ENCODE measurements around the gene ODC1.

The ODC1 gene

DNA sequence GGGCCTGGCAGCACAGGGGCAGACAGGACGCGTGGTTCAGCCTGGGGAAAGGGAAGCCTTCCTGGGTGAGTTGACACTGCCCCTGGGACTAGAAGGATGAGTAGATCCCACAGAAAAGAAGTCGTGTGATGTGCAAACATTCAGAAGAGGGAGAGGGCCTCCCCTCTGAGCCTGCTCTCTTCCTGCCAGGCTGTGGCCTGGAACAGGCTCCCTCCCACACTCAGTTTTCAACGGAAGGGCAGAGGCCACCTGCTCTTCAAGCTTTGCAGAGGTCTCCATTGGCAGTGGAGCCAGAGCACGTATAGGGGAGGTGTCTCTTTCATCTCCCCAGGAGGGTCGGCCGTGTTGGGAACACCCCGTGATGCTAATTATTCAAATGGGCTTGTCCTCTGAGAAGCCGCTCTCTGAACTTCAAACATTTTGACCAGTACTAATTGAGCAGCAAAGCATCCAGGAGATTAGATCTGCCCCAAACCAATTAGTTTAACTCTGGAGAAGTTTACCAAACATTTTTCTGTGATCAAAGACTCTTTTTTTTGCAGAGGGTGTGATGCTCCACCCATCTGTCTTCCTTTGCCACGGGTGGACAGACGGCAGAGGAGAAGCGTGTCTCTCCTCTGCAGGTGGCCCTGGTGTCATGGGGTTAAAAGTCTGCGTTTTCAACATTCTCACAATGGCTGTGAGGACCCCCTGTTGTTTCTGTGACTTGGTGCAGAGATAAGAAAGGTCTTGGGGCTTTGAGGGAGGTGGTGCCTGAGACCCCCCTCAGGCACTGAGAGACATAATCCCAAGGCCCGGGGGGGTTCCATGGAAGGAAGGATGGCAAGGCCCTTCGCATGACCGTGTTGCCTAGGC is 29.5 kb upstream of the ODC1 start:
- H3K4me1 ChIP-seq (ENCODE audit: control insufficient read depth, insufficient read depth, low read length): no peaks in the 10 kb centered on the region
- H3K36me3 ChIP-seq (ENCODE audit: control insufficient read depth in 2 of 2, insufficient read depth in 2 of 2, low read length in 2 of 2): no peaks in the 10 kb centered on the region
- H3K9ac ChIP-seq (ENCODE audit: low read length in 2 of 2): no peak overlapping the region
- H3K27me3 ChIP-seq (ENCODE audit: control insufficient read depth in 1 of 2, insufficient read depth in 2 of 2, low read length in 2 of 2): peaks cover 0 to 5% of the 10 kb centered on the region in 2 donors
- no peak overlapping the region for H3K27ac ChIP-seq (ENCODE audit: low read length)
- H3K4me3 ChIP-seq (ENCODE audit: low read length in 2 of 2): no peak overlapping the region
- H3K9me3 ChIP-seq (ENCODE audit: control insufficient read depth in 2 of 2, low read length in 2 of 2): no peaks in the 10 kb centered on the region

GRCh38 chr2:10476723-10477442 is 28.8 kb upstream of the ODC1 start:
- H3K9ac ChIP-seq (ENCODE audit: low read length in 2 of 2): no peak overlapping the region
- no peaks in the 10 kb centered on the region for H3K4me1 ChIP-seq (ENCODE audit: control insufficient read depth, insufficient read depth, low read length)
- H3K9me3 ChIP-seq (ENCODE audit: control insufficient read depth in 2 of 2, low read length in 2 of 2): no peaks in the 10 kb centered on the region
- H3K4me3 ChIP-seq (ENCODE audit: low read length in 2 of 2): no peak overlapping the region
- peaks cover 0 to 3% of the 10 kb centered on the region in 2 donors for H3K27me3 ChIP-seq (ENCODE audit: control insufficient read depth in 1 of 2, insufficient read depth in 2 of 2, low read length in 2 of 2)
- no peaks in the 10 kb centered on the region for H3K36me3 ChIP-seq (ENCODE audit: control insufficient read depth in 2 of 2, insufficient read depth in 2 of 2, low read length in 2 of 2)
- H3K27ac ChIP-seq (ENCODE audit: low read length): no peak overlapping the region

- H3K4me1 ChIP-seq (ENCODE audit: control insufficient read depth, insufficient read depth, low read length): no peaks in the 10 kb centered on the region
- H3K27me3 ChIP-seq (ENCODE audit: control insufficient read depth in 1 of 2, insufficient read depth in 2 of 2, low read length in 2 of 2): no peaks in the 10 kb centered on the region
- no peak overlapping the region for H3K9ac ChIP-seq (ENCODE audit: low read length in 2 of 2)
- H3K36me3 ChIP-seq (ENCODE audit: control insufficient read depth in 2 of 2, insufficient read depth in 2 of 2, low read length in 2 of 2): no peaks in the 10 kb centered on the region
- no peak overlapping the region for H3K4me3 ChIP-seq (ENCODE audit: low read length in 2 of 2)
- no peaks in the 10 kb centered on the region for H3K9me3 ChIP-seq (ENCODE audit: control insufficient read depth in 2 of 2, low read length in 2 of 2)
- H3K27ac ChIP-seq (ENCODE audit: low read length): no peak overlapping the region
Observed at GRCh38 chr2:10475811-10476660, 27.9 kb upstream of the ODC1 start.

GRCh38 chr2:10475221-10475722 is 27.1 kb upstream of the ODC1 start:
- H3K27ac ChIP-seq (ENCODE audit: low read length): no peak overlapping the region
- no peak overlapping the region for H3K9ac ChIP-seq (ENCODE audit: low read length in 2 of 2)
- no peaks in the 10 kb centered on the region for H3K27me3 ChIP-seq (ENCODE audit: control insufficient read depth in 1 of 2, insufficient read depth in 2 of 2, low read length in 2 of 2)
- no peaks in the 10 kb centered on the region for H3K4me1 ChIP-seq (ENCODE audit: control insufficient read depth, insufficient read depth, low read length)
- H3K4me3 ChIP-seq (ENCODE audit: low read length in 2 of 2): no peak overlapping the region
- H3K9me3 ChIP-seq (ENCODE audit: control insufficient read depth in 2 of 2, low read length in 2 of 2): no peaks in the 10 kb centered on the region
- H3K36me3 ChIP-seq (ENCODE audit: control insufficient read depth in 2 of 2, insufficient read depth in 2 of 2, low read length in 2 of 2): no peaks in the 10 kb centered on the region

DNA sequence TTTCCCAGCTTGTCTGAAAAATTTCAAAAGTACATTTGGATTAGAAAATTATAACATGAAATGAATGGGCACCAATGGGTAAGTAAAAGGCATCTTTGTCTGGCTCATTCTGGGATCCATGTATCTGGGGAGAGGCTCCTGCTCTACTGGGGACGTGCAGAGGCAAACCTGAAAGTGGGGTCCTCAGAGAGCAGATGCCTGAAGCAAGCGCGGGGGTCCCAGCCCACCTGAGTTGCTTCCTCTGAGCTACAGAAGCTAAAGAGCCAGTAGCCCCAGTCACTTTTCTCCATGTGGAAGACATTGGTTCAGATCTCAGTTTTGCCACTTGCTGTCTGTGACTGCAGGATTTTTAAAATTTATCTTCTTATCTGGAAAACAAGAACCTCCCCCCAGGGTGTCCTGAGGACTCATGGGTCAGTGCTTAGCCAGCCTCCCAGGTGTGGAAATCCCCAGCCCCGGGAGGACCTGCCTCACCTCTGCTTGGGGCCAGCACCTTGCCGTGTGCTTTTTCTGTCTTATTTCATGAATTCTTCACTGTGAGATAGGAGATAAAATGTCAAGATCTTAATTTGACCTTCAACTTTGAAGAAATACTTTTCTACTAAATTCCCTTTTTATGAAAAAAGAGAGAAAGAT is 25.1 kb upstream of the ODC1 start:
- H3K27me3 ChIP-seq (ENCODE audit: control insufficient read depth in 1 of 2, insufficient read depth in 2 of 2, low read length in 2 of 2): no peaks in the 10 kb centered on the region
- no peak overlapping the region for H3K4me3 ChIP-seq (ENCODE audit: low read length in 2 of 2)
- no peak overlapping the region for H3K27ac ChIP-seq (ENCODE audit: low read length)
- no peak overlapping the region for H3K9ac ChIP-seq (ENCODE audit: low read length in 2 of 2)
- H3K4me1 ChIP-seq (ENCODE audit: control insufficient read depth, insufficient read depth, low read length): no peaks in the 10 kb centered on the region
- H3K9me3 ChIP-seq (ENCODE audit: control insufficient read depth in 2 of 2, low read length in 2 of 2): no peaks in the 10 kb centered on the region
- H3K36me3 ChIP-seq (ENCODE audit: control insufficient read depth in 2 of 2, insufficient read depth in 2 of 2, low read length in 2 of 2): no peaks in the 10 kb centered on the region

- Histone ChIP-seq H3K9ac (ENCODE audit: low read length in 2 of 2) (no peak overlapping the region), H3K36me3 (ENCODE audit: control insufficient read depth in 2 of 2, insufficient read depth in 2 of 2, low read length in 2 of 2) (no peaks in the 10 kb centered on the region), H3K9me3 (ENCODE audit: control insufficient read depth in 2 of 2, low read length in 2 of 2) (no peaks in the 10 kb centered on the region), H3K4me3 (ENCODE audit: low read length in 2 of 2) (no peak overlapping the region), H3K4me1 (ENCODE audit: control insufficient read depth, insufficient read depth, low read length) (no peaks in the 10 kb centered on the region), H3K27ac (ENCODE audit: low read length) (no peak overlapping the region), H3K27me3 (ENCODE audit: control insufficient read depth in 1 of 2, insufficient read depth in 2 of 2, low read length in 2 of 2) (no peaks in the 10 kb centered on the region)
Observed at GRCh38 chr2:10471955-10472354, 23.8 kb upstream of the ODC1 start.

- H3K4me3 ChIP-seq (ENCODE audit: low read length in 2 of 2): no peak overlapping the region
- H3K4me1 ChIP-seq (ENCODE audit: control insufficient read depth, insufficient read depth, low read length): no peaks in the 10 kb centered on the region
- H3K9ac ChIP-seq (ENCODE audit: low read length in 2 of 2): no peak overlapping the region
- H3K27ac ChIP-seq (ENCODE audit: low read length): no peak overlapping the region
- H3K9me3 ChIP-seq (ENCODE audit: control insufficient read depth in 2 of 2, low read length in 2 of 2): no peaks in the 10 kb centered on the region
- no peaks in the 10 kb centered on the region for H3K36me3 ChIP-seq (ENCODE audit: control insufficient read depth in 2 of 2, insufficient read depth in 2 of 2, low read length in 2 of 2)
- no peaks in the 10 kb centered on the region for H3K27me3 ChIP-seq (ENCODE audit: control insufficient read depth in 1 of 2, insufficient read depth in 2 of 2, low read length in 2 of 2)
Observed at GRCh38 chr2:10471046-10471571, 23.0 kb upstream of the ODC1 start.

DNA sequence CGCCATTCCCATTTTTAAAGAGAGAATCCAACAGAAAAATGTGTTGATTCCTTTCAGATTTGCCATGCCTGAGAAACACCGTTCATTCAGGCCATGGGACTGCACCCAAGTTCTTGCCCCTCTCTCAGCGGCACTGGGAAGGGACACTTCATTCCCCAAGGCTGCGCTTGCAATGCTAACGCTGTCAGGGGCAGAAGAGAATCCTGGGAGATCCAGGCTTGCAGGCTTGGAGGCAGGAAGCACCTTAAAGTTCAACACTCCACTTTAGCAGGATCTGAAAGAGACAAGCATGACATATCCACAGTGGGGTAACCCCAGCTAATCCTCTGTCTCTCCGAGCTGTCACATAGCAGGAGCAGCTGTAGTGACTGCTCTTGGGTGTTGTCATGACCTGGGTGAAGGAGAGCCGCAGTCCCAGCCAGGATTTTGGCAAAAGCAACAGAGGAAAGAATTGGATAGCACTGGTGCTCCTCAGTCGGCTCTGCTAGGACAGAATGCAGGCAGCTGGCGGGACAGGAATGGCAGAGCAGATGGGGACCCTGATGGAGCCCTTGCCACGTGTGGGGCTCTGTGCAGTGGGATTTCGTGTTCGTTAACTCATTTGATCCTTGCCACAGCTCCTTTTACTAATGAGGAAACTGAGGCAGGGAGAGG is 22.0 kb upstream of the ODC1 start:
- no peaks in the 10 kb centered on the region for H3K27me3 ChIP-seq (ENCODE audit: control insufficient read depth in 1 of 2, insufficient read depth in 2 of 2, low read length in 2 of 2)
- no peaks in the 10 kb centered on the region for H3K4me1 ChIP-seq (ENCODE audit: control insufficient read depth, insufficient read depth, low read length)
- no peaks in the 10 kb centered on the region for H3K9me3 ChIP-seq (ENCODE audit: control insufficient read depth in 2 of 2, low read length in 2 of 2)
- H3K4me3 ChIP-seq (ENCODE audit: low read length in 2 of 2): no peak overlapping the region
- no peak overlapping the region for H3K27ac ChIP-seq (ENCODE audit: low read length)
- no peaks in the 10 kb centered on the region for H3K36me3 ChIP-seq (ENCODE audit: control insufficient read depth in 2 of 2, insufficient read depth in 2 of 2, low read length in 2 of 2)
- no peak overlapping the region for H3K9ac ChIP-seq (ENCODE audit: low read length in 2 of 2)

- no peak overlapping the region for H3K27ac ChIP-seq (ENCODE audit: low read length)
- no peak overlapping the region for H3K4me3 ChIP-seq (ENCODE audit: low read length in 2 of 2)
- no peaks in the 10 kb centered on the region for H3K36me3 ChIP-seq (ENCODE audit: control insufficient read depth in 2 of 2, insufficient read depth in 2 of 2, low read length in 2 of 2)
- no peaks in the 10 kb centered on the region for H3K9me3 ChIP-seq (ENCODE audit: control insufficient read depth in 2 of 2, low read length in 2 of 2)
- H3K9ac ChIP-seq (ENCODE audit: low read length in 2 of 2): no peak overlapping the region
- no peaks in the 10 kb centered on the region for H3K4me1 ChIP-seq (ENCODE audit: control insufficient read depth, insufficient read depth, low read length)
- H3K27me3 ChIP-seq (ENCODE audit: control insufficient read depth in 1 of 2, insufficient read depth in 2 of 2, low read length in 2 of 2): no peaks in the 10 kb centered on the region
Observed at GRCh38 chr2:10469301-10469700, 21.2 kb upstream of the ODC1 start.

Data from stomach smooth muscle (tissue), 2 donors.